ENCODE data around the gene MOB3B.

The MOB3B gene

GRCh38 chr9:27333241-27334052 is 196.2 kb downstream of the MOB3B start:
- peak; percentile 25 for DNase-seq

GRCh38 chr9:27331393-27331792 is 198.2 kb downstream of the MOB3B start:
- DNase-seq, result no peak

GRCh38 chr9:27329291-27329690 is 200.3 kb downstream of the MOB3B start:
- no peak for DNase-seq

- DNase-seq, result no peak
These were observed 201.1 kb downstream of the MOB3B start for GRCh38 chr9:27328483-27328882.

GRCh38 chr9:27311184-27311583 is 218.4 kb downstream of the MOB3B start:
- no peak for DNase-seq

- no peak for DNase-seq
These were observed 219.0 kb downstream of the MOB3B start for GRCh38 chr9:27310582-27310981.

GRCh38 chr9:27308691-27309390 is 220.8 kb downstream of the MOB3B start:
- DNase-seq, result no peak

GRCh38 chr9:27304521-27304920 is 225.1 kb downstream of the MOB3B start:
- DNase-seq, result no peak

GRCh38 chr9:27303219-27303618 is 226.4 kb downstream of the MOB3B start:
- no peak for DNase-seq

GRCh38 chr9:27297050-27297449 is 232.6 kb downstream of the MOB3B start, which contains the start of gene EQTN:
EQTN (minus strand) TSS chr9:27297150; CDS start chr9:27297055, 95 bp downstream.
- no peak for DNase-seq

- no peak for DNase-seq
These were observed 235.6 kb downstream of the MOB3B start for GRCh38 chr9:27293996-27294395.

- DNase-seq, result no peak
These were observed 236.8 kb downstream of the MOB3B start for GRCh38 chr9:27292659-27293405.

- DNase-seq, result no peak
These were observed 238.3 kb downstream of the MOB3B start for GRCh38 chr9:27291292-27291691.

GRCh38 chr9:27282269-27282668 is 247.3 kb downstream of the MOB3B start:
- no peak for DNase-seq

- no peak for DNase-seq
These were observed 248.8 kb downstream of the MOB3B start for GRCh38 chr9:27280860-27281259.

- DNase-seq, result no peak
These were observed 249.4 kb downstream of the MOB3B start for GRCh38 chr9:27280249-27280648.

GRCh38 chr9:27279611-27280010 is 250.0 kb downstream of the MOB3B start:
- no peak for DNase-seq

GRCh38 chr9:27278374-27278773 is 251.2 kb downstream of the MOB3B start:
- DNase-seq, result no peak

- DNase-seq, result no peak
These were observed 253.2 kb downstream of the MOB3B start for GRCh38 chr9:27276193-27277030.
